Duodenal mucosa (tissue), 2 donors: Measurements from ENCODE around the gene SAMD4A.

Experiments
- H3K27ac ChIP-seq: one replicate; pipeline ENCODE4 v1.7.0; 2013; ENCODE audit warnings: low read depth, low read length
- H3K27me3 ChIP-seq, 2 donors: one replicate each; pipeline ENCODE4 v1.7.0; 2013; ENCODE audit warnings: low read length in 2 of 2, control low read depth in 1 of 2; ENCODE audit not compliant: insufficient read depth in 2 of 2, control insufficient read depth in 1 of 2
- H3K36me3 ChIP-seq, 2 donors: one replicate each; pipeline ENCODE4 v1.7.0; 2013; ENCODE audit warnings: low read length in 2 of 2, control low read depth in 1 of 2; ENCODE audit not compliant: insufficient read depth in 2 of 2, control insufficient read depth in 1 of 2
- H3K4me1 ChIP-seq, 2 donors: one replicate each; pipeline ENCODE4 v1.7.0; 2013; ENCODE audit warnings: low read length in 2 of 2, control low read depth in 1 of 2; ENCODE audit not compliant: insufficient read depth in 2 of 2, control insufficient read depth in 1 of 2
- H3K4me3 ChIP-seq, 2 donors: one replicate each; pipeline ENCODE4 v1.7.0; 2013; ENCODE audit warnings: low read length in 2 of 2, low read depth in 1 of 2
- H3K9ac ChIP-seq, 2 donors: one replicate each; pipeline ENCODE4 v1.7.0; 2013; ENCODE audit warnings: low read length in 2 of 2, low read depth in 1 of 2
- H3K9me3 ChIP-seq, 2 donors: one replicate each; pipeline ENCODE4 v1.7.0; 2013; ENCODE audit warnings: low read length in 2 of 2, control low read depth in 1 of 2; ENCODE audit not compliant: control insufficient read depth in 1 of 2

SAMD4A gene

GRCh38 chr14:54762296-54762695 lies 195.4 kb downstream of the SAMD4A start:
- no peak overlapping the region for H3K27ac ChIP-seq
- H3K9me3 ChIP-seq, result no peaks in the 10 kb centered on the region
- no peaks in the 10 kb centered on the region for H3K27me3 ChIP-seq
- peaks cover 0 to 10% of the 10 kb centered on the region in 2 donors for H3K36me3 ChIP-seq
- H3K4me3 ChIP-seq, result no peak overlapping the region
- H3K9ac ChIP-seq, result no peak overlapping the region
- no peaks in the 10 kb centered on the region for H3K4me1 ChIP-seq

- Histone ChIP-seq H3K27me3 (no peaks in the 10 kb centered on the region), H3K4me1 (no peaks in the 10 kb centered on the region), H3K4me3 (no peak overlapping the region), H3K36me3 (peaks cover 0 to 16% of the 10 kb centered on the region in 2 donors), H3K9me3 (no peaks in the 10 kb centered on the region), H3K27ac (no peak overlapping the region), H3K9ac (no peak overlapping the region)
These were observed 196.8 kb downstream of the SAMD4A start for GRCh38 chr14:54763761-54764160.

- no peak overlapping the region for H3K27ac ChIP-seq
- H3K9ac ChIP-seq, result no peak overlapping the region
- no peaks in the 10 kb centered on the region for H3K4me1 ChIP-seq
- H3K36me3 ChIP-seq, result peaks cover 0 to 15% of the 10 kb centered on the region in 2 donors
- no peaks in the 10 kb centered on the region for H3K27me3 ChIP-seq
- no peaks in the 10 kb centered on the region for H3K9me3 ChIP-seq
- no peak overlapping the region for H3K4me3 ChIP-seq
These were observed 199.6 kb downstream of the SAMD4A start for GRCh38 chr14:54766276-54767138.

- no peak overlapping the region for H3K4me3 ChIP-seq
- peaks cover 0 to 12% of the 10 kb centered on the region in 2 donors for H3K36me3 ChIP-seq
- no peaks in the 10 kb centered on the region for H3K27me3 ChIP-seq
- H3K9ac ChIP-seq, result no peak overlapping the region
- H3K4me1 ChIP-seq, result no peaks in the 10 kb centered on the region
- H3K27ac ChIP-seq, result no peak overlapping the region
- no peaks in the 10 kb centered on the region for H3K9me3 ChIP-seq
These were observed 200.2 kb downstream of the SAMD4A start for GRCh38 chr14:54767139-54767431.

- H3K4me1 ChIP-seq, result no peaks in the 10 kb centered on the region
- H3K9ac ChIP-seq, result no peak overlapping the region
- H3K27me3 ChIP-seq, result no peaks in the 10 kb centered on the region
- H3K4me3 ChIP-seq, result no peak overlapping the region
- H3K27ac ChIP-seq, result no peak overlapping the region
- peaks cover 0 to 12% of the 10 kb centered on the region in 2 donors for H3K36me3 ChIP-seq
- no peaks in the 10 kb centered on the region for H3K9me3 ChIP-seq
These were observed 200.5 kb downstream of the SAMD4A start for GRCh38 chr14:54767450-54767849.

GRCh38 chr14:54768501-54769129 lies 201.7 kb downstream of the SAMD4A start:
- H3K9me3 ChIP-seq, result no peaks in the 10 kb centered on the region
- H3K27ac ChIP-seq, result no peak overlapping the region
- H3K4me3 ChIP-seq, result no peak overlapping the region
- H3K9ac ChIP-seq, result no peak overlapping the region
- peaks cover 7 to 9% of the 10 kb centered on the region in 2 donors for H3K4me1 ChIP-seq
- H3K27me3 ChIP-seq, result no peaks in the 10 kb centered on the region
- H3K36me3 ChIP-seq, result peaks cover 0 to 11% of the 10 kb centered on the region in 2 donors

- H3K27ac ChIP-seq, result no peak overlapping the region
- H3K9ac ChIP-seq, result no peak overlapping the region
- no peak overlapping the region for H3K4me3 ChIP-seq
- no peaks in the 10 kb centered on the region for H3K9me3 ChIP-seq
- peaks cover 0 to 6% of the 10 kb centered on the region in 2 donors for H3K36me3 ChIP-seq
- no peaks in the 10 kb centered on the region for H3K27me3 ChIP-seq
- peaks cover 7 to 12% of the 10 kb centered on the region in 2 donors for H3K4me1 ChIP-seq
These were observed 203.3 kb downstream of the SAMD4A start for GRCh38 chr14:54769951-54770863.

- no peak overlapping the region for H3K4me3 ChIP-seq
- H3K9ac ChIP-seq, result no peak overlapping the region
- H3K9me3 ChIP-seq, result no peaks in the 10 kb centered on the region
- H3K36me3 ChIP-seq, result peaks cover 0 to 6% of the 10 kb centered on the region in 2 donors
- H3K27me3 ChIP-seq, result no peaks in the 10 kb centered on the region
- H3K4me1 ChIP-seq, result peaks cover 13 to 15% of the 10 kb centered on the region in 2 donors
- no peak overlapping the region for H3K27ac ChIP-seq
These were observed 204.6 kb downstream of the SAMD4A start for GRCh38 chr14:54771411-54772027.

GRCh38 chr14:54772451-54772881 lies 205.5 kb downstream of the SAMD4A start:
- no peaks in the 10 kb centered on the region for H3K27me3 ChIP-seq
- H3K9ac ChIP-seq, result peak overlapping the region in 1 of 2 donors; percentile 46
- H3K36me3 ChIP-seq, result peaks cover 0 to 6% of the 10 kb centered on the region in 2 donors
- no peak overlapping the region for H3K27ac ChIP-seq
- no peak overlapping the region for H3K4me3 ChIP-seq
- no peaks in the 10 kb centered on the region for H3K9me3 ChIP-seq
- H3K4me1 ChIP-seq, result peaks cover 18 to 19% of the 10 kb centered on the region in 2 donors
